ENCODE data around the gene SLX4.

Gene SLX4

GRCh38 chr16:3599121-3599520 is 12.3 kb downstream of the SLX4 start:
- DNase-seq, result no peak

- DNase-seq, result no peak
These were observed 13.2 kb downstream of the SLX4 start for GRCh38 chr16:3598236-3598635.

GRCh38 chr16:3597676-3598075 is 13.7 kb downstream of the SLX4 start:
- DNase-seq, result no peak

GRCh38 chr16:3597226-3597625 is 14.2 kb downstream of the SLX4 start:
- no peak for DNase-seq

GRCh38 chr16:3596101-3596861 is 15.1 kb downstream of the SLX4 start:
- DNase-seq, result no peak

- no peak for DNase-seq
These were observed 15.8 kb downstream of the SLX4 start for GRCh38 chr16:3595521-3596021.

GRCh38 chr16:3595110-3595486 is 16.3 kb downstream of the SLX4 start:
- no peak for DNase-seq

GRCh38 chr16:3594316-3595109 is 16.9 kb downstream of the SLX4 start:
- DNase-seq, result no peak

GRCh38 chr16:3592559-3592958 is 18.8 kb downstream of the SLX4 start:
- no peak for DNase-seq

- no peak for DNase-seq
These were observed 19.4 kb downstream of the SLX4 start for GRCh38 chr16:3591991-3592390.

- no peak for DNase-seq
These were observed 20.0 kb downstream of the SLX4 start for GRCh38 chr16:3591436-3591803.

- no peak for DNase-seq
These were observed 20.5 kb downstream of the SLX4 start for GRCh38 chr16:3590736-3591435.

- DNase-seq, result no peak
These were observed 21.3 kb downstream of the SLX4 start for GRCh38 chr16:3589991-3590701.

GRCh38 chr16:3589441-3589921 is 21.9 kb downstream of the SLX4 start:
- DNase-seq, result no peak

GRCh38 chr16:3589001-3589400 is 22.4 kb downstream of the SLX4 start:
- no peak for DNase-seq

- DNase-seq, result no peak
These were observed 23.8 kb downstream of the SLX4 start for GRCh38 chr16:3587547-3588110.

GRCh38 chr16:3584412-3584811 is 27.0 kb downstream of the SLX4 start:
- DNase-seq, result no peak

GRCh38 chr16:3583303-3584038 is 27.9 kb downstream of the SLX4 start:
- DNase-seq, result no peak

GRCh38 chr16:3582276-3583165 is 28.9 kb downstream of the SLX4 start:
- no peak for DNase-seq

- no peak for DNase-seq
These were observed 30.0 kb downstream of the SLX4 start for GRCh38 chr16:3581392-3581791.

- no peak for DNase-seq
These were observed 30.7 kb downstream of the SLX4 start for GRCh38 chr16:3580686-3581085.
